HepG2 (cell line): ENCODE data around the gene RPS8. TPM values are rescaled to one million over a fixed set of nuclear protein-coding genes. Genes with fewer than 3 reads are reported as not detected.

Source experiments
- ATF7-NPFF ChIP-seq: sonication (generic); formaldehyde crosslinking; IDR thresholded peaks from 2 replicates; pipeline ENCODE4 v1.8.1; 2023; ENCODE audit warnings: mild to moderate bottlenecking, low read depth, missing genetic modification reagents, moderate library complexity
- CBFB ChIP-seq: sonication (generic); formaldehyde crosslinking; IDR thresholded peaks from 2 replicates; pipeline ENCODE4 v1.4.0; 2020; ENCODE audit warnings: missing genetic modification reagents
- EHMT2 ChIP-seq: fragments of 200-600 bp; sonication (generic); IDR thresholded peaks from 2 replicates; pipeline ENCODE4 v1.7.0; 2017; ENCODE audit warnings: antibody characterized with exemption, low read depth, low read length, borderline replicate concordance
- FUBP1 ChIP-seq: sonication (generic); formaldehyde crosslinking; IDR thresholded peaks from 2 replicates; pipeline ENCODE4 v1.5.1; 2020; ENCODE audit warnings: missing genetic modification reagents, mild to moderate bottlenecking, borderline replicate concordance
- KAT8 ChIP-seq: IDR thresholded peaks from 2 replicates; pipeline ENCODE4 v1.6.1; 2016; ENCODE audit warnings: missing genetic modification reagents, missing compliant biosample characterization
- LCORL ChIP-seq, 2 experiments: fragments of 450-650 bp in 1 of 2; sonication (generic) in 1 of 2; formaldehyde crosslinking in 1 of 2; IDR thresholded peaks; 2 replicates each; pipeline versions ENCODE4 v1.5.0 to v1.6.1; 2017 to 2020; ENCODE audit warnings: antibody characterized with exemption in 1 of 2, missing genetic modification reagents in 1 of 2
- MED8 ChIP-seq: sonication (generic); formaldehyde crosslinking; IDR thresholded peaks from 2 replicates; pipeline ENCODE4 v1.8.1; 2023; ENCODE audit warnings: mild to moderate bottlenecking, missing genetic modification reagents; ENCODE audit not compliant: insufficient replicate concordance
- MXD4 ChIP-seq: IDR thresholded peaks from 2 replicates; pipeline ENCODE4 v1.6.1; 2016; ENCODE audit warnings: mild to moderate bottlenecking, missing biosample characterization, missing genetic modification reagents
- NFE2L2 ChIP-seq: fragments of 150-350 bp; IDR thresholded peaks from 2 replicates; pipeline ENCODE4 v1.6.1; 2014; ENCODE audit warnings: low read length
- SOX5 ChIP-seq: IDR thresholded peaks from 2 replicates; pipeline ENCODE4 v1.6.1; 2016; ENCODE audit warnings: borderline replicate concordance
- THRA ChIP-seq: sonication (generic); formaldehyde crosslinking; IDR thresholded peaks from 2 replicates; pipeline ENCODE4 v1.4.0; 2020; ENCODE audit warnings: missing genetic modification reagents, borderline replicate concordance
- ZFP1 ChIP-seq: IDR thresholded peaks from 2 replicates; pipeline ENCODE4 v1.6.1; 2016
- ZFX ChIP-seq: sonication (generic); formaldehyde crosslinking; IDR thresholded peaks from 2 replicates; pipeline ENCODE4 v1.4.0; 2020; ENCODE audit warnings: mild to moderate bottlenecking, low read depth, missing genetic modification reagents, moderate library complexity
- ZNF160 ChIP-seq: sonication (generic); formaldehyde crosslinking; IDR thresholded peaks from 2 replicates; pipeline ENCODE4 v1.8.0; 2022; ENCODE audit warnings: mild to moderate bottlenecking, inconsistent platforms, missing genetic modification reagents
- ZNF275 ChIP-seq: sonication (generic); formaldehyde crosslinking; IDR thresholded peaks from 2 replicates; pipeline ENCODE4 v1.8.0; 2022; ENCODE audit warnings: missing genetic modification reagents, mild to moderate bottlenecking, inconsistent platforms, borderline replicate concordance
- ZNF546 ChIP-seq: sonication (generic); formaldehyde crosslinking; conservative IDR thresholded peaks from 2 replicates; pipeline ENCODE4 v1.8.1; 2023; ENCODE audit warnings: mild to moderate bottlenecking, missing genetic modification reagents
- ZNF646 ChIP-seq: sonication (generic); formaldehyde crosslinking; IDR thresholded peaks from 2 replicates; pipeline ENCODE4 v1.9.0; 2021; ENCODE audit warnings: mild to moderate bottlenecking, missing genetic modification reagents
- polyA plus RNA-seq, 8 experiments: library from polyadenylated mRNA; depleted of rRNA in 3 of 8; stranded (reverse) in 7 of 8; unstranded in 1 of 8; fragments of >200 nt; fragmentation: Illumina TruSeq in 4 of 8; extraction: Trizol in 4 of 8; gene quantifications; 2 replicates each; pipeline versions ENCODE4 v1.2.1 to v1.2.3, GENCODE V29; 2011 to 2016; ENCODE audit warnings: low read depth in 4 of 8, missing spikeins in 1 of 8, mixed read lengths in 1 of 8; ENCODE audit not compliant: insufficient read depth in 1 of 8
- total RNA-seq, 5 experiments: library from RNA; depleted of rRNA; stranded (reverse); fragments of >200 nt; fragmentation: Illumina TruSeq; extraction: Trizol; gene quantifications; 2 replicates each; pipeline ENCODE4 v1.2.3, GENCODE V29; 2016; ENCODE audit warnings: low read depth in 1 of 5

The RPS8 gene
- total and polyA plus RNA-seq, 2 of the 13 experiments (the other 11 are each of a cell fraction or from before 2014, with no cell fraction given): 2,628 to 2,822 TPM

- peak; percentile 57; the same call in 1 of the 2 replicates for TF ChIP-seq ZNF646
- TF ChIP-seq ZNF275 (CRISPR knock-in tag): peak; percentile 38; the same call in 1 of the 2 replicates
- TF ChIP-seq EHMT2: no peak
- TF ChIP-seq MXD4 (CRISPR knock-in tag): peak; percentile 77; the same call in 1 of the 2 replicates
- peak; percentile 25; the same call in 1 of the 2 replicates for TF ChIP-seq CBFB (CRISPR knock-in tag)
- TF ChIP-seq FUBP1: no peak
- peak; percentile 56; the same call in 1 of the 2 replicates for TF ChIP-seq ZNF546 (CRISPR knock-in tag)
- peak; percentile 73 for TF ChIP-seq KAT8 (CRISPR knock-in tag)
- peak; percentile 16; the same call in 1 of the 2 replicates for TF ChIP-seq THRA (CRISPR knock-in tag)
- no peak for TF ChIP-seq ZFX
- peak; percentile 66; the same call in 1 of the 2 replicates for TF ChIP-seq NFE2L2
- peak; percentile 85 for TF ChIP-seq ZFP1 (CRISPR knock-in tag)
- no peak; the same call in none of the 2 replicates for TF ChIP-seq ATF7-NPFF
- peak; percentile 100 for TF ChIP-seq MED8 (CRISPR knock-in tag)
- TF ChIP-seq ZNF160: peak; percentile 82
- TF ChIP-seq SOX5 (CRISPR knock-in tag): peak; percentile 45; the same call in 1 of the 2 replicates
- peak; percentile 78 for TF ChIP-seq LCORL (IDR thresholded peaks at IDR 0.05)
- TF ChIP-seq LCORL (CRISPR knock-in tag; IDR thresholded peaks at IDR 0.05): peak; percentile 66; the same call in 1 of the 2 replicates
Observed at GRCh38 chr1:44730741-44731512, 44.4 kb upstream of the RPS8 start, which contains the start of gene RNU5D-1 (continued).
